ENCODE measurements around the gene NRP1.

DNA sequence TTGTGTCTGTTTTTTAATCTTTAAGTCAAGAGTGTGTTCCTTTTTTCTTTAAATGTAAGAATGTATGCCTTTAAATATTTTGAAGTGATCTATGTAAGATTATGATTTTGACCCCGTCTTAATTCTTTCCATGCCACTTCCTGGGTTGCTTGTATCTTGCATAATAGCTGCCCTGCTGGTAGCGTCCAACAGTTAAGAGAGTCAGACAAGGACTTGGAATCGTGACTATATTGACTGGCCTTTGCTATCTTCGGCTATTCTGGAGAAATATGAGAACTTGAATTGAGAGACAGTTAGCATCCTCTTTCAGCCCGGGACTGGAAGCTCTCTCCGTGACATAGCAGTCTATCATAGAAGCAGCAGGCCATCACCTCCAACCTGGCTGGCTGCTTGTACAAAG is 13.0 kb downstream of the NRP1 start:
- TF ChIP-seq POLR2AphosphoS5 (IDR thresholded peaks at IDR 0.05; ENCODE audit: low read depth, low read length): no peak; the same call in 1 of the 2 replicates
- TF ChIP-seq, protein P1, sequence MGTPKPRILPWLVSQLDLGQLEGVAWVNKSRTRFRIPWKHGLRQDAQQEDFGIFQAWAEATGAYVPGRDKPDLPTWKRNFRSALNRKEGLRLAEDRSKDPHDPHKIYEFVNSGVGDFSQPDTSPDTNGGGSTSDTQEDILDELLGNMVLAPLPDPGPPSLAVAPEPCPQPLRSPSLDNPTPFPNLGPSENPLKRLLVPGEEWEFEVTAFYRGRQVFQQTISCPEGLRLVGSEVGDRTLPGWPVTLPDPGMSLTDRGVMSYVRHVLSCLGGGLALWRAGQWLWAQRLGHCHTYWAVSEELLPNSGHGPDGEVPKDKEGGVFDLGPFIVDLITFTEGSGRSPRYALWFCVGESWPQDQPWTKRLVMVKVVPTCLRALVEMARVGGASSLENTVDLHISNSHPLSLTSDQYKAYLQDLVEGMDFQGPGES (IDR thresholded peaks at IDR 0.05; ENCODE audit: low read depth, low read length): no peak
- TF ChIP-seq, protein P2, sequence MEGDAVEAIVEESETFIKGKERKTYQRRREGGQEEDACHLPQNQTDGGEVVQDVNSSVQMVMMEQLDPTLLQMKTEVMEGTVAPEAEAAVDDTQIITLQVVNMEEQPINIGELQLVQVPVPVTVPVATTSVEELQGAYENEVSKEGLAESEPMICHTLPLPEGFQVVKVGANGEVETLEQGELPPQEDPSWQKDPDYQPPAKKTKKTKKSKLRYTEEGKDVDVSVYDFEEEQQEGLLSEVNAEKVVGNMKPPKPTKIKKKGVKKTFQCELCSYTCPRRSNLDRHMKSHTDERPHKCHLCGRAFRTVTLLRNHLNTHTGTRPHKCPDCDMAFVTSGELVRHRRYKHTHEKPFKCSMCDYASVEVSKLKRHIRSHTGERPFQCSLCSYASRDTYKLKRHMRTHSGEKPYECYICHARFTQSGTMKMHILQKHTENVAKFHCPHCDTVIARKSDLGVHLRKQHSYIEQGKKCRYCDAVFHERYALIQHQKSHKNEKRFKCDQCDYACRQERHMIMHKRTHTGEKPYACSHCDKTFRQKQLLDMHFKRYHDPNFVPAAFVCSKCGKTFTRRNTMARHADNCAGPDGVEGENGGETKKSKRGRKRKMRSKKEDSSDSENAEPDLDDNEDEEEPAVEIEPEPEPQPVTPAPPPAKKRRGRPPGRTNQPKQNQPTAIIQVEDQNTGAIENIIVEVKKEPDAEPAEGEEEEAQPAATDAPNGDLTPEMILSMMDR (IDR thresholded peaks at IDR 0.05): no peak
- TF ChIP-seq RFX5 (IDR thresholded peaks at IDR 0.05; ENCODE audit: low read length): no peak

Data from SK-N-SH (cell line).